Measurements from ENCODE around the gene DLX2. TPM values are rescaled to one million over a fixed set of nuclear protein-coding genes. Genes with fewer than 3 reads are reported as not detected.

Gene DLX2
- total and polyA plus RNA-seq, 2 of the 13 experiments (the other 11 are each of a cell fraction or from before 2014, with no cell fraction given) = 0.07 to 0.15 TPM

DNA sequence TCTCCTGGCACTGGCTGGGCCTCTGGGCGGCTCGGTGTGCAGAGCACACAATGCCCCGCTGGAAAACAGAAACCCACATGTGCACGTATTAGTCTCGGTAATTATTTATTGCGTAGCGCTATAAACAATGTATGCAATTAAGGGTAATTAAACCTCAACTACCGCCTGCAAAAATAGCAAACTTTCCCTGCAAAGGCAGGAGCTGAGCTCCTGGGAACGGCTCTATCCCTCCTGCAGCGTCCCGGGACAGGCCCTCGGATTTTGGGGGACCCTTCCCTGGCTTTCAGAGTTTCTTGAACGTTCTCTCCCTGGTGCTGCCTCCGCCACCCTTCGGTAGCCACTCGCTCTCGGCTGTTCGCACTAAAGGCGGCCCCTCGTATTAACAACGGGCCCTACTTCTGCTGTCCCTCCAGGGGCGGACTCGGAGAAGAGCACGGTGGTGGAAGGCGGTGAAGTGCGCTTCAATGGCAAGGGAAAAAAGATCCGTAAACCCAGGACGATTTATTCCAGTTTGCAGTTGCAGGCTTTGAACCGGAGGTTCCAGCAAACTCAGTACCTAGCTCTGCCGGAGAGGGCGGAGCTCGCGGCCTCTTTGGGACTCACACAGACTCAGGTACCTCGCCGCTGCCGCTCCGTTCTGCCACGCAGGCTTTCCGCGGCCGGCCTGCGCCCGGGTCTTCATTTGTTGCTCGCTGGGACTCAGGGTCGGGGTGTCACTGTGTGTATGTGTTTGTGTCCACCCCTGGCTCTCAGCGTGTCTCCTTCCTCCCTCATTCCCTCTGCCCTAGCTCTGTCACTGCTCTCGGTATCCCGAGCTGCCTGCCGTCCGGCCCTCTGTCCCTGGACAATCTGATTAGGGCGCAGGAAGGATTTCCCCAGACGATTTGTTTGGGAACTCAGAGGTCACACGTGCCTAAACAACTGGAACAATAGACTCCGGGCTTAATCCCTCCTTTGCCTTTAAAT is 16.2 kb downstream of the DLX2 start (continued):
- TF ChIP-seq, protein P1, sequence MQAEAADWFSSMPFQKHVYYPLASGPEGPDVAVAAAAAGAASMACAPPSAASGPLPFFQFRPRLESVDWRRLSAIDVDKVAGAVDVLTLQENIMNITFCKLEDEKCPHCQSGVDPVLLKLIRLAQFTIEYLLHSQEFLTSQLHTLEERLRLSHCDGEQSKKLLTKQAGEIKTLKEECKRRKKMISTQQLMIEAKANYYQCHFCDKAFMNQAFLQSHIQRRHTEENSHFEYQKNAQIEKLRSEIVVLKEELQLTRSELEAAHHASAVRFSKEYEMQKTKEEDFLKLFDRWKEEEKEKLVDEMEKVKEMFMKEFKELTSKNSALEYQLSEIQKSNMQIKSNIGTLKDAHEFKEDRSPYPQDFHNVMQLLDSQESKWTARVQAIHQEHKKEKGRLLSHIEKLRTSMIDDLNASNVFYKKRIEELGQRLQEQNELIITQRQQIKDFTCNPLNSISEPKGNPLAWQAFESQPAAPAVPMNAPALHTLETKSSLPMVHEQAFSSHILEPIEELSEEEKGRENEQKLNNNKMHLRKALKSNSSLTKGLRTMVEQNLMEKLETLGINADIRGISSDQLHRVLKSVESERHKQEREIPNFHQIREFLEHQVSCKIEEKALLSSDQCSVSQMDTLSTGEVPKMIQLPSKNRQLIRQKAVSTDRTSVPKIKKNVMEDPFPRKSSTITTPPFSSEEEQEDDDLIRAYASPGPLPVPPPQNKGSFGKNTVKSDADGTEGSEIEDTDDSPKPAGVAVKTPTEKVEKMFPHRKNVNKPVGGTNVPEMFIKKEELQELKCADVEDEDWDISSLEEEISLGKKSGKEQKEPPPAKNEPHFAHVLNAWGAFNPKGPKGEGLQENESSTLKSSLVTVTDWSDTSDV (CRISPR knock-in tag; IDR thresholded peaks at IDR 0.05) = peak; percentile 87; the same call in 1 of the 2 replicates
- TF ChIP-seq ISL2 (CRISPR knock-in tag; IDR thresholded peaks at IDR 0.05) = no peak
- 0 out of 2 replicates have a peak, but pooled peaks have one; percentile 26 for TF ChIP-seq ZNF776 (CRISPR knock-in tag; IDR thresholded peaks at IDR 0.05)
- TF ChIP-seq HOXA3 (CRISPR knock-in tag; IDR thresholded peaks at IDR 0.05) = 0 out of 2 replicates have a peak, but pooled peaks have one; percentile 22
- TF ChIP-seq, protein P2, sequence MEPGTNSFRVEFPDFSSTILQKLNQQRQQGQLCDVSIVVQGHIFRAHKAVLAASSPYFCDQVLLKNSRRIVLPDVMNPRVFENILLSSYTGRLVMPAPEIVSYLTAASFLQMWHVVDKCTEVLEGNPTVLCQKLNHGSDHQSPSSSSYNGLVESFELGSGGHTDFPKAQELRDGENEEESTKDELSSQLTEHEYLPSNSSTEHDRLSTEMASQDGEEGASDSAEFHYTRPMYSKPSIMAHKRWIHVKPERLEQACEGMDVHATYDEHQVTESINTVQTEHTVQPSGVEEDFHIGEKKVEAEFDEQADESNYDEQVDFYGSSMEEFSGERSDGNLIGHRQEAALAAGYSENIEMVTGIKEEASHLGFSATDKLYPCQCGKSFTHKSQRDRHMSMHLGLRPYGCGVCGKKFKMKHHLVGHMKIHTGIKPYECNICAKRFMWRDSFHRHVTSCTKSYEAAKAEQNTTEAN (CRISPR knock-in tag; conservative IDR thresholded peaks at IDR 0.05) = no peak
- TF ChIP-seq ZEB1 (IDR thresholded peaks at IDR 0.05; ENCODE audit: insufficient replicate concordance, low read depth) = peak; percentile 51
- TF ChIP-seq ZNF256 (CRISPR knock-in tag; conservative IDR thresholded peaks at IDR 0.05) = 0 out of 2 replicates have a peak, but pooled peaks have one; percentile 65
- TF ChIP-seq, protein P3, sequence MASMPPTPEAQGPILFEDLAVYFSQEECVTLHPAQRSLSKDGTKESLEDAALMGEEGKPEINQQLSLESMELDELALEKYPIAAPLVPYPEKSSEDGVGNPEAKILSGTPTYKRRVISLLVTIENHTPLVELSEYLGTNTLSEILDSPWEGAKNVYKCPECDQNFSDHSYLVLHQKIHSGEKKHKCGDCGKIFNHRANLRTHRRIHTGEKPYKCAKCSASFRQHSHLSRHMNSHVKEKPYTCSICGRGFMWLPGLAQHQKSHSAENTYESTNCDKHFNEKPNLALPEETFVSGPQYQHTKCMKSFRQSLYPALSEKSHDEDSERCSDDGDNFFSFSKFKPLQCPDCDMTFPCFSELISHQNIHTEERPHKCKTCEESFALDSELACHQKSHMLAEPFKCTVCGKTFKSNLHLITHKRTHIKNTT (CRISPR knock-in tag; IDR thresholded peaks at IDR 0.05) = no peak
- TF ChIP-seq NCOA1 (CRISPR knock-in tag; IDR thresholded peaks at IDR 0.05) = no peak
- TF ChIP-seq SAP130 (CRISPR knock-in tag; IDR thresholded peaks at IDR 0.05; ENCODE audit: low read depth) = peak; percentile 7; the same call in 1 of the 2 replicates
- no peak for TF ChIP-seq MIER2 (CRISPR knock-in tag; IDR thresholded peaks at IDR 0.05)
- TF ChIP-seq, protein P4, sequence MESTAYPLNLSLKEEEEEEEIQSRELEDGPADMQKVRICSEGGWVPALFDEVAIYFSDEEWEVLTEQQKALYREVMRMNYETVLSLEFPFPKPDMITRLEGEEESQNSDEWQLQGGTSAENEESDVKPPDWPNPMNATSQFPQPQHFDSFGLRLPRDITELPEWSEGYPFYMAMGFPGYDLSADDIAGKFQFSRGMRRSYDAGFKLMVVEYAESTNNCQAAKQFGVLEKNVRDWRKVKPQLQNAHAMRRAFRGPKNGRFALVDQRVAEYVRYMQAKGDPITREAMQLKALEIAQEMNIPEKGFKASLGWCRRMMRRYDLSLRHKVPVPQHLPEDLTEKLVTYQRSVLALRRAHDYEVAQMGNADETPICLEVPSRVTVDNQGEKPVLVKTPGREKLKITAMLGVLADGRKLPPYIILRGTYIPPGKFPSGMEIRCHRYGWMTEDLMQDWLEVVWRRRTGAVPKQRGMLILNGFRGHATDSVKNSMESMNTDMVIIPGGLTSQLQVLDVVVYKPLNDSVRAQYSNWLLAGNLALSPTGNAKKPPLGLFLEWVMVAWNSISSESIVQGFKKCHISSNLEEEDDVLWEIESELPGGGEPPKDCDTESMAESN (CRISPR knock-in tag; conservative IDR thresholded peaks at IDR 0.05) = no peak
- TF ChIP-seq ZNF709 (CRISPR knock-in tag; IDR thresholded peaks at IDR 0.05) = peak; percentile 66; the same call in 1 of the 2 replicates
- 0 out of 2 replicates have a peak, but pooled peaks have one; percentile 34 for TF ChIP-seq MYC (CRISPR knock-in tag; IDR thresholded peaks at IDR 0.05; ENCODE audit: borderline replicate concordance)
- TF ChIP-seq RFXAP (CRISPR knock-in tag; IDR thresholded peaks at IDR 0.05; ENCODE audit: borderline replicate concordance) = peak; percentile 47; the same call in 1 of the 2 replicates
- peak; percentile 53; the same call in 1 of the 2 replicates for TF ChIP-seq MTF2 (CRISPR knock-in tag; IDR thresholded peaks at IDR 0.05; ENCODE audit: borderline replicate concordance)
- peak; percentile 46 for TF ChIP-seq BCL6 (CRISPR knock-in tag; IDR thresholded peaks at IDR 0.05)
- TF ChIP-seq, protein P5, sequence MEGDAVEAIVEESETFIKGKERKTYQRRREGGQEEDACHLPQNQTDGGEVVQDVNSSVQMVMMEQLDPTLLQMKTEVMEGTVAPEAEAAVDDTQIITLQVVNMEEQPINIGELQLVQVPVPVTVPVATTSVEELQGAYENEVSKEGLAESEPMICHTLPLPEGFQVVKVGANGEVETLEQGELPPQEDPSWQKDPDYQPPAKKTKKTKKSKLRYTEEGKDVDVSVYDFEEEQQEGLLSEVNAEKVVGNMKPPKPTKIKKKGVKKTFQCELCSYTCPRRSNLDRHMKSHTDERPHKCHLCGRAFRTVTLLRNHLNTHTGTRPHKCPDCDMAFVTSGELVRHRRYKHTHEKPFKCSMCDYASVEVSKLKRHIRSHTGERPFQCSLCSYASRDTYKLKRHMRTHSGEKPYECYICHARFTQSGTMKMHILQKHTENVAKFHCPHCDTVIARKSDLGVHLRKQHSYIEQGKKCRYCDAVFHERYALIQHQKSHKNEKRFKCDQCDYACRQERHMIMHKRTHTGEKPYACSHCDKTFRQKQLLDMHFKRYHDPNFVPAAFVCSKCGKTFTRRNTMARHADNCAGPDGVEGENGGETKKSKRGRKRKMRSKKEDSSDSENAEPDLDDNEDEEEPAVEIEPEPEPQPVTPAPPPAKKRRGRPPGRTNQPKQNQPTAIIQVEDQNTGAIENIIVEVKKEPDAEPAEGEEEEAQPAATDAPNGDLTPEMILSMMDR (CRISPR knock-in tag; IDR thresholded peaks at IDR 0.05) = peak; percentile 34
- peak; percentile 71; the same call in 1 of the 2 replicates for TF ChIP-seq KMT2A (CRISPR knock-in tag; IDR thresholded peaks at IDR 0.05)
